Epidermal melanocyte (primary cell): Measurements from ENCODE around the gene PRSS38.

Experiments
- DNase-seq: peaks from one replicate; pipeline ENCODE4 v3.0.0; 2011; ENCODE audit warnings: low spot score; ENCODE audit not compliant: insufficient read length

The PRSS38 gene

DNA sequence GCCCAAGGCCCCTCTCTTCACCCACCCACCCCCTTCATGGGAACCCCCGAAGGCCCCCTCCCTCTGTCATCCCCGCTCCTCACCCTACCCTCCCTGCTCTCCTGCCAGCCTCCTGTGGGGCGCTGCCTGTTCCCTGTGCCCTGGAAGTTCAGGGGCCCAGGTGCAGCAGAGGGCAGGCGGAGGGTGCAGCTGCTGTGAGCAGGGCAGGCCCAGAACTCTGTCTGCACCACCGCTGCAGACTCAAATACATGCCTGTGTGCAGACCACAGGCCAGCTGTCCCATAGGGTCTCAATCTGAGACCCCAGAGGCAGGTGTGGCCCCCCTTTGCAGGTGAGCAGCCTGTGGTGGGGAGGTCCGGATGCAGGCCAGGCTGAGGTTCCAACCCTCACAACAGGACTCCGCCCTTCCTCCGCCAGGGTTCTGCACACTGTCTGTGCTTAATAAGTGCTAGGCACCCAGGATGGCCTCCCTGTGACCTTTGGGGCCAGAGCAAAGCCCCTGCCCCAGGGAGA is 69.7 kb downstream of the PRSS38 start:
- no peak for DNase-seq

DNA sequence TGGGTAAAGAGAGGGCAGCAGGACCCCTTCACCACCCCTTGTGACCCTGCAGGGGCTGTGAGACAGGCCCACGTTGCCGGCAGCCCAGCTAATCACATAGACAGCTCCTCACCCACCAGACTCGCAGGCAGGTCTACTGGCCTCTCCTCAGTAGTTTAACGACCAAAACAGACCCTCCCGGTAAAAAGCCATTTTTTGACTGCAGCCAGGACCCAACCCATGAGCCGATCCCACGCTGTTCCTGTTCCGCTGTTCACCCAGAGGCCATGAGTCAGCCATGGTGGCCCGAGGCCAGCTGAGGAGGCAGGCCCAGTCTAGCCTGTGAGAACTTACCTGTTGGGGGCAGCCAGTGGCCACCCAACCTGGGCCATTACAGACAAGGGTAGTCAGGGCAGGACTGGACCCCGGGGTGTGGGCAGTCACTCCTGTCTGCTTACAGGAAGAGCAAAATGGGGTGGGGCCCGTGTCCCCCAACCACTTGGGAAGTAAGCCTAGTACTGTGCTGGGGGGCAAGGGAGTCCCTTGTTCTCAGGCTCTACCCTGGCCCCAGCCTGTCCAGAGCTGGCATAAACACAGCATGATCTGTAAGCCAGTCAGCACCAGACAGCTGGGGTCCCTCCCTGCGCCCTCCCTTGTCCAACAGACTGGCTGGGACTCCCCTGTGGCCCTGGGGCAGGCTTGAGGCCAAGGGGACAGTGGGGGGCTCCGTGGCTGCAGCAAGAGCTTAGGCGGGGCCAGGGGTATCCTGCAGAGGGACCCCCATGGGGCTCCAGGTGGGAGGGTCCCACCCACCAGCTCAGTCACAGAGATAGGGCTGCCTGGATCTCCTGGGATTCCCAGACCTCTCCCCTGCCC is 70.4 kb downstream of the PRSS38 start:
- DNase-seq, result no peak

DNA sequence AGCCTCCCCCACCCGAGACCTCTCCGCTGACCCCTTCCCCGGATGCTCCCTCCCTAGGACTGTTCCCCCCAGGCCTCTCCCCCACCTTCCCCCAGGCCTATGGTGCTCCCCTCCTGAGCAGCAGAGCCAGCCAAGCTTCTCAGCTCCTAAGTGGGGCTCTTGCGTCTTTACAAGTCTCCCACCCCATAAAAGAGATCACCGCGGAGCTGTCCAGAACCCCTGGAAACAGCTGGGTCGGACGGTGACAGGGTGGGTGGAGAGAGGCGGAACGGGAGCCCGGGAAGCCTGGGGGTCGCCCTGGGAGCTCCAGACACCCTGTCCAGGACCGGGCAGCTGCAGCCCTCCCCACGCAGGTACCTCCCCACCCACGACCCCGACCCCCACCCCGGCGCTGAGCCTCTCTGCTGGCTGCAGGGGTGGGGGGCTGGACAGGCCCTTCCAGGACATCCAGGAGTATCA is 71.1 kb downstream of the PRSS38 start:
- no peak for DNase-seq

DNA sequence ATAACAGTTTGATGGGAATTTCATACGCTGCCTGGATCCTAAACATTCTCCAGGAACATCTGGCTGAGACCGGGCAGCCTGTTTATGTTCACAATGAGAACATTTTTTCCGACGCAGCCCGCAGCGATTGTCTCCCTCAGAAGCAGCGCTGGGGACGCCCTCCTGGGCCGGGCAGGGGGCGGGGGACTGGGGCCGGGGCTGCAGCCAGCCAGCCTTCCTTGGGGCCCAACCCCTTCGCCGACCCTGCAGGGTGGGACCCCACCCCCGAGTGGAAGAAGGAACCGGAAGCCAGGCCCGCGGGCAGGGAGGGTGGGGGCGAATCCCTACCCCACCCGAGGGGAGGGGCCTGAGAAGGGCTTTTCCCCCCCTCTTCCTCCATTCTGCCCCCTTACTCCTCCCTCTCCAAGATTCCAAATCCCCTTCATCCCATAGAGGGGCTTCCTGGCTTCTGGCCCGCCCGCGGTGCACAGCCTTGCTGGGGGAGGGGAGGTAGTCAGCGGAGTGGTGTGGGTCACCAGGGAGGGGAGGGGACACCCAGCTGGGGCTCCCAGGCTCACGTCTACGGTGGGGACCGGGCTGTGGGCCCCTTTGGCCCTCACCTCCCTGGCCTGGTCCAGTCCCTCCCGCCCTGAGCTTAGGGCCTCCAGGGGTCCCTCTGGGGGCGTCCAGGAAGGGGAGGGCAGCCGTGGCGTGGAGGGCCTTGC is 71.7 kb downstream of the PRSS38 start:
- DNase-seq, result no peak

DNA sequence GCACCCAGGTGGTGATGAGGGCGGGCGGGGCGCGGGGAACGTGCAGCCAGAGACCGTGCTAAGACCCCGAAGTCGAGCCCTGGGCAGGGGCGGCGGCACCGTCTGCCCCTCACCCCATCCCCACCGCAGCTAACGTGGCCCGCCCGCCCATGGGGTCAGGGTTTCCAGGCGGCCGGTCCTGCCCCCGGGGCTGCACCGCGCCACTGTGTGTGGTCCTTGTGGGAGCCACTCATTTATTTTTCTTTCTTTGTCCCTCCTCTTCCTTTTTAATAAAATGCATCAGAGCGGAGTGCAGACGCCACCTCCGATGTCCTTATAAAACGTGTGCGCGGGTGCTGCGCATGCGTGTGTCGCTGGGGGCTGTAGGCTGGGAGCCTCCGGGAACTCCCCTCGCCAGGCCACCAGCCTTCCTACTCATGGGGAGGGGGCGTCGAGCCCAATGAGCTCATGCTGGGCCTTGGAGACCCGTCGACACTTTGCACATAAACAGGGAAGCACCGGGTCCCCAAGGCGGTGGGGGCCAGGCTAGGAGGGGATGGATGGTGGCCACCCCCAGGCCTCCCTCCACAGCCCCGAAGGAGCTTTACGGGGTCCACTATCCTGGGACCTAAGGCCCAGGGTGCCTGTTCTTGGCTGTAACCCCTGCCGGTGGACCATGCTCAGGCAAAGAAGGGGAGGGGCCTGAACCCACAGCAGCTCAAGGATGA is 72.4 kb downstream of the PRSS38 start:
- no peak for DNase-seq

DNA sequence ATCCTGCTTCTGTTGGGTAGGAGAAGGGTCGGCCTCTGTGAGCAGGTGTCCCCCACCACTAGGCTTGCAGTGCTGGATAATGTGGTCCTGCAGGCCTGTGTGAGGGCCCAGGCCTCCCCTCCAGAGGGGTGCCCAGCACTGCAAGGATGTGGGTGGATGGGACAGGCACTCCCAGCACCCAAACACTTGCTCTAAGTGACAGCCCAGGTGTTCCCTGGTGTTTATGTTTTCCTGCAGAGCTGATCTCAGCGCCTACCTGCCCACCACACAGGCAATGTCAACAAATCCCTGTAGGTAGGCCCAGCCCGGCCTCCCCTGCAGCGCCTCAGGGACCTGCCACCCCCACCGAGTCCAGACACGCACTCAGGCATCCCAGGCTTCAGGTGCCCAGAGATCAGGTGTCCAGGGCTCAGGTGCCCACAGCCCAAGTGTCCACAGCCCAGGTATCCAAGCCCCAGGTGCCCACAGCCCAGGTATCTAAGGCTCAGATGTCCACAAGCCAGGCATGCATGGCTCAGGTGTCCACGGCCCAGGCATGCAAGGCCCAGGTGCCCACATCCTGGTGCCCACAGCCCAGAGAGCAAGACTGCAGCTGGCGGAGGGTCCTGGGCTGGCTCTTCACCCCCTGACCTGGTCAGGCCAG is 73.0 kb downstream of the PRSS38 start:
- no peak for DNase-seq

DNA sequence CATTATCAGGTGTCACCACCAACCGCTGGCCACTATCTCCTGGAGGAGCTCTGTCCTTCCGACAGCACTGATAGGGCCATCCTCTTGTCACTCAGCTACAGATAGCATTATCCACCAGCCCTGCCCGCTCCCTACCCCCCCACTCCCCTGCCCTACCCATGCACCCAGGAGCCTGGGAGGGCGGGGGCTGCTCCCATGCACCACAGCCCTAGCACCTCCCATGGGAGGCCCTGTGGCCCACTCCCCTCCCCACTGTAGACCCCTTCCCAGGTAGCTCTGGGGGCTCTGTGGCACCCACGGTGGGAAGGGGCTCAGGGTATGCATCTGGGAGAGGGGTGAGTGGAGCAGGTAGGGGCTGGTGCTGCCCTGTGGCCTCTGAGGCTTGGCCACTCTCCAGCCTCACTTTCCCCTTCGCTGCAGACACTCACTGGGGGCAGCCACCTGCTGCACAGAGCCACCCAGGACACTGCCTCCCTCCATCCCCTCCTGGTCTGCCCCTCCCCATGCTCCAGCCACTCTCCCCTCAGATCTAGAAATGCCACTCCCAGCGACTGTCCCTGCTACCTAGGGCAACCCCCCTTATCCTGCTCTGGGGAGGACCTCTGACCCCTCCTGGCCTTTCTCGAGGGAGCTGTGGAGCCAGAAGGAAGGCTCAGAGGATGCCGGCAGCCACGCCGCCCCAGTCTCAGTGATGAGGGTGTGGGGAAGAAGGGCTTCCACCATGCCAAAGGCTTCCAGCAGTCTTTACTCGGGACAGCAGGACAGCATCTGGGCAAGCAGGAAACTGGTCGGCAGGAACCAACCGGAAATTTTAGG is 73.8 kb downstream of the PRSS38 start:
- no peak for DNase-seq

DNA sequence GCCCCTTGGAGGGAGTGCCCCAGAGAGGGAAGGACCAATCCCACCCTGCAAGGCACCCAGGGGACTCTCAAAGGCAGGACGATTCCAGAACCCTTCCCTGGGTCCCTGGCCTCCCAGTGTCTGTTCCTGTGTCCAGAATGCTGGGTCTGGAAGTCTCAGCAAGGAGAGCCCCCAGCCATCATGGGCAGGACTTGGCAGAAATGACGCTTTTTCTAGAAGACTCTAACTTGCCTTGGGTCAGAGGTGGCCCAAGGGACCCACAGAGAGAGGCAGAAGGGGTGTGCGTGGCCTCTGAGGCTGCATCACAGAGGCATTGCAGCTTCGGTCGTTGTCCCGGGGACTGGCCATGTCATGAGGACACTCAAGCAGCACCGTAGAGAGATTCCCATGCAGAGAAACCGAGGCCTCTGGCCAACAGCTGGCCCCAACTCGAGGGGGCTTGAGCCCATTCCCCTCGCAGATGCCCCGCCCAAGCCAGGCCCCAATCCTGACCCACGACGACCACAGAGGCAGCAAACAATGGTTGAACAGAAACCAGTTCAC is 74.5 kb downstream of the PRSS38 start:
- no peak for DNase-seq

DNA sequence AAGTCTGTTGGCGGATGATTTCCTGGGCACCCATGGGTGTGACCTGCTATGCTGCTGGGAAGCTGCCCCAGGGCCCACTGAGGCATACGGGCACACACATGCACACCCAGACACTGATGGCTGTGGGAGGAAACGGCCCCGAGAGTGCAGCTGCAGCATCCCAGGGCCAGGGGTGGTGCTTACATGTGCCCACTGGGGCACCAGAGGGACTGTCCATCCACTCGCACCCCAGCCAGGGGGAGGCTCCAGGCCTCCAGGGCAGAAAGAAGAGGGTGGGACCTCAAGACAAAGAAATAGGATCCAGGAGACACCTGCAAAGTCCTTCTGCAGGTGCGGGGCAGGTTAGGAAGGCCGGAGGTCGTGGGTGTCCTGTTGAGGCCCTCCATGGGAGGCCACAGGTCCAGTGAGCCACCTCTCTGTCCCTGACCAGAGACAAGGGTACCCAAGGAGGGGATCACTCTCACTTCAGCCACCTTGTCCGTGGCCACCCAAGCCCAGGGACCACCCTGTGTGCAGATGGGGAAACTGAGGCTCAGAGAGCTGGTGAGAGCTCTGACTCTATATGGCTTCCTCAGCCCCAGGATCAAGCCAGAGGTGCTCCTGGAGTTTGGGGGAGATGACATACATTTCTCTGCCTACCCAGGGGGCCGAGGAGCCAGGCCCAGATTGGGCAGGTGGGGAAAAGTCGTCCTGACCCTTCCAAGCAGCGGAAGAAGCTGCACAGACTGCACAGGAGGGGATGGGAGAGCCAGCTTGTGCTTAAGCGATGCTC is 75.2 kb downstream of the PRSS38 start:
- DNase-seq, result no peak

DNA sequence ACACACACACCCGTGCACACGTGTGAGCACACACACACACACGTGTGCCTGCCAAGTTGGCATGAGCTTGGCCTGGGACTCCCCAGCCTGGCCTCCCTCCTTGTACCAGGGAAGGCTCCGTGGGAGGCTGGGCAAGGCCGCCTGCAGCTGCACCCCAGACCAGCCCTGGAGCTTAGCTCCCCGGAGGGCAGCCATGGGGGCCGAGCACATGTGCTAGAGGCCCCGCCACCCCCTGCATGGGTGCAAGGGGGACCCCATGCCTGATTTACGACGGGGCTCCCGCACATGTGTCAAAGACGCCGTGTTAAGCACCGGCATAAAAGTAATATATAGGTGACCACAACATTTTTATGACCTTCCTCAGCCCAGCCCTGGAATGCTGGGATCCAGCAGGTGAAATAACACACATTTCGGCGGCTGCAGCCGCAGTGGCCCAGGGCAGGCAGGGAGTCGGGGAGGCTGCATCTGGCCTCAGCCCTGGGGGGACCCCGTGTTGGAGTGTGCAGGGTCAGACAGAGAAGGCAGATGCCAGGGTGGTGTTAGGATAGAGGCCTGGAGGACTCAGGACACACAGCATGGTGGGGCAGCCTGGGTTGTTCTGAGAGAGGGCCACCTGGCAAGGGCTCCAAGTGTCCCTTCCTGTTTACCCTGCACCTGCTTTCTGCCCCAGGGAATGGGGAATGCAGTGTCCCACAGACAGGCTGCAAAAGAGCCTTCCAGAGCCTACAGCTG is 75.9 kb downstream of the PRSS38 start:
- DNase-seq, result no peak

DNA sequence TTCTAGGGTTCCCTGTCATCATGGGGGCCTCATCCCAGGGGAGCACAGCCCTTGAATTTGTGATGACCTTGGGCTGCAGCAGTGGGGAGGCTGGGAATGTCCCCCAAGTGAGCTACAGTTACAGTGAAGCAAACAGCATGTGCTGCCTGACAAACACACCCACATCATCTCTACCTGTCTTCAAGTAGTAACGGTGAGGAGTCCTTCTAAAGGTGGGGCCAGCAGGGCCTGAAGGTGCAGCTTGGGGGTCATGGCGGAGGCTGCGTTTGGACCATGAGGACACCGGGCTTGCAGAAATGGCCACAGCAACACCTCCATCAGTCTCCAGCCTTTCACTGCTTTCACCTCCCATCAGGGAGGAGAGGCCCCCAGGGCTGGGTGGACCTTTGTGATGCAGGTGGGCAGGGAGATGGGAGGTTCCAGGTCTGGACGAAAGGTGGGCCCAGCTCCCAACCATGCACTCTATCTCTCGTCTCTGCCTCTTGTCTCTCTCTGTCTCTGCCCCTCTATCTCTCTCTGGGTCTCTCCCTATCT is 76.5 kb downstream of the PRSS38 start:
- no peak for DNase-seq

DNA sequence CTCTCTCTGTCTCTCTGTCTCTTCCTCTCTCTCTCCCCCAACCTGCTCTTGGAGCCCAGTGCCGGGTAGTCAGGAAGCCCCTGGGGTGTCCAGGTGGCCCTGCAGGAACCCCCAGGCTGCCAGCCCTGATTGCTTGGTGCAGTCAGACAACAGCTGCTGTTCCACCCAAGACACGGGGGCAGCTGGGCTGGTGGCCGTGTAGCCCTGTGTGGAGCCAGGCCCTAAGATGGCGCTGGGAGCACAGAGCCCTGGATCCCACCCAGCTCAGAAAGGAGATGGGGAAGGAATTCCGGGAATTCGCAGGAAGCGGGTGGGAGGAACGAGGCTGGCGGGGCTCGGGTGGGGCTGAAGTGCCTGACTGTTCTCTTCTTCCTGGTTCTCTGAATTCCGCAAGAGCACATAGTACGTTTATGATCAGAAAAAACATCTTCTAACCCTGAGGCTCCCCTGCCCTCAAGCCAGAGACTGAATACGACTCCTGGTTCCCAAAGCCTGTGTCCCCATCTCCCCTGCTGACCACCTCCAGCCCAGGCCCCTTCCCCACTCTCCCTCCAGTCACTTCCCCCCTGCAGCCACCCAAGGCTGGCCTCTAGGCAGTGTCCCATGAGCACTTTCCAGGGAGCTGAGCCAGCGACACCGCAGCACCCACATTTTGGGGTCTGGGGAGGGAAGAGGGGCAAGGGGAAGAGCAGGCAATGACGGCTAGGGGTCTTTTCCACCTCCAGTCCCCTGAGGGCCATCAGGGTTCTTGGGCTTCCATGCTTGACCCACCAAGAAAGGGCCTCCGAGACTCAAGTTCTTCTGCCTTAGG is 77.2 kb downstream of the PRSS38 start:
- no peak for DNase-seq

DNA sequence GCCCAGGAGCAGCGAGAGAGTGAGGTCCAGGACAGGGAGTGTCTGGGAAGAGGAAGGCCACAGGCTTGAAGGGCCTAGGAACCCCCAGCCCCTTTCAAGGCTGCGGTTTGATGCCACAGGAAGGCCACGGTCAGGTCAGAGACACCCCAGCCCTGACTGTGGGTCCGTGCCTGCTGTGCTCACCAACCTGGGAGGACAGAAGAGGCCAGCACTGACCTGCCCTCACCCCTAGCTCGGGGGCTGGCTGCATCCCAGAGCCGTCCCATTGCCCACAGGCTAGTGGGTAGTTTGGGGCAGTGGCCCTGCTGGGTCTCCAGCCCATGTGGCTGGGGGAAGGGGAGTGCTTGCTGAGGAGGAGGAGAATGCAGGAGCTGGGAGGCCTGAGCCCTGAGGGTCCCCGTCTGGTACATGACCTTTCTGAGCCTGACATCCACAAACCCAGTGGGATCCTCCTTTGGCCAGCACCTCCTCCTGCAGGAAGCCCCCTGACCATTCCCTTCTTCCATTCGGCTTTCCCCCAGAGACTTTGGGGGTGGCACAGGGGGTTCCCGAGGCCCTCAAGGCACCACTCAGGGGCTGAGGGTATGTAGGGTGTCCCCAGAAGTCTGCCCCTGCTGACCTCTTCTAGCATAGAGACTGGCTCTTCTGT is 77.9 kb downstream of the PRSS38 start:
- DNase-seq, result no peak

DNA sequence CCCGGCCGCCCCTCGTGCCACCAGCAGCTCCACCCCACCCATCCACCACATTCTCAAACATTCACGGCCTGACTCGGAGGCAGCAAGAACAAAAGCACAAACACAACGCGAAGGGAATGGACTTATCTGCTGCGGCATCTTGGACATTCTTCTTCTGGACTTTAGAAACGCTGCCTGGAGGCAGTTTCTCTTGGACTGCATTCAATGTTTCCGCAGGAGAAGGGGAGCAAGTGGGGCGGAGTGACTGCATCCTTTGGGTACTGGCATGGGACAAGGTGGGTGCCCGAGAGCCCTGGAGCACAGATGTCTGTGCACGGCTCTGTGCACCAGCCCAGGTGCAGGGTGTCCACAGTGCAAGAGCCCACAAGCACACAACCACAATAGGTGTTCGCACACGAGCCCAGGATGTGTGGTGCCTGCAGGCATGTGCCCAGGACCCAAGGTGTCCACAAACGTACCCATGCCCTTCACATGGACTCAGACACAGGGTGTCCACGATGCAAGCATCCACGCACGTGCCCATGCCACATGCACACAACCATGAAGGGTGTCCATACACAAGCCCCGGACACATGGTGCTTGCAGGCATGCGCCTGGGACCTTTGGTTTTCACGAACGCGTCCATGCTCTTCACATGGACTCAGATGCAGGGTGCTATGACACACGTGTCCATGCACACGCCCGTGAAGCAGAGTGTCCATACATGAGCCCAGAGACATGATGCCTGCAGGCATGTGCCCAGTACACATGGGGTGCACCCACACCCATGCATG is 78.7 kb downstream of the PRSS38 start:
- DNase-seq, result no peak

DNA sequence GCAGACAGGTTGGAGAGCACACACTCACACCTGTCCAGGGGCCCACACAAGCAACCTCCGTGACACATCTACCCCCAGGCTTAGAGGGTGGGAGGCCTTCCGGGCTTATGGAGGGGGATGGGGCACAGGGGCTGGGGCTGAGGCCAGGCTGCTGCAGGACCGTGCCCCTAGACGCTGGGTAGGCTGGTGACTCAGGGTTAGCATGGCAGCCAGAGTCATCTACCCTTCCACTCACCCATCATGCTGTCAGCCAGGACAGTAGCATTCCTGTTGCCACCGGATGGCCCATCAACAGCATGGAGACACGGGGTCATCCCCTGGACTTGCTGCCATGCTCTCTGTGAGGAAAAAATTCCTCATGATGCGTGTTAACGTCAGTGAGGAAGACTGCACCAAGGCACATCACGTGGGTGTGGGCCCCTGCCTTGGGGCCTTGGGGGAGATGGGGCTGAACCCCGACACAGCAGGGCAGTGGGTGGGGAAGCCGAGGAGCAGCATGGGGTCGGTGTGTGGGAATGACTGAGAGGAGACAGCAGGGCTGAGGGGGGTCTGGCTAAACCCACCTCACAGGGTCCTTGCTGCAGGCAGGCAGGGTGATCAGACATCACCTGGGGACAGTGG is 79.5 kb downstream of the PRSS38 start:
- DNase-seq, result no peak
